Measurements from ENCODE around the gene TACR1. TPM values are rescaled to one million over a fixed set of nuclear protein-coding genes. Genes with fewer than 3 reads are reported as not detected.

The TACR1 gene
- total RNA-seq, 4 donors from 2014 or later: 1.2 to 6.5 (median 2.7) TPM

DNA sequence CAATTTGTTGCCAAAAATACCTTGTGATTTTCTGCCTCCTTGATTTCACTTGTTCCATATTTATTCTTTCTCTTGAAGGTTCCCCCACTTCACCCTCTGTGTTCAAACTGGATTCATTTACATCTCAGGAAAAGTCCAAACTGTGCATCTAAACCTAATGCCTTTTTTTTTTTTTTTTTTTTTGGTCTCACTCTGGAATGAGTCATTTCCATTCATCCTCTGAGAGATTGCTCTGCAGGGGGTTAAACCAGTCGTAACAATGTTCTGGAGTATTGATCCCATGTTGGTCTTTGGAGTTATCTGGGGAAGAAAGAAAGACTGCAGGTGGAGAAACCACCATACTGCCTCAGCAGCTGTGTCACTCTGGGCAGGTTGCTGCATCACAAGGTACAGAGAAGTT lies 119.7 kb downstream of the TACR1 start:
- WGBS: 78% methylated on average over 1 of the region's 1 CpG
- no peak for DNase-seq (ENCODE audit: extremely low spot score)
- TF ChIP-seq POLR2AphosphoS5 (IDR thresholded peaks at IDR 0.05): no peak
- no peak for TF ChIP-seq EP300 (IDR thresholded peaks at IDR 0.05)
- no peak for TF ChIP-seq CTCF (IDR thresholded peaks at IDR 0.05)
- TF ChIP-seq POLR2A (IDR thresholded peaks at IDR 0.05; ENCODE audit: low read depth): no peak
- H3K9me3 ChIP-seq: no peaks in the 10 kb centered on the region
- intact Hi-C loops (cut with DNase I): no loop called here
- H3K27ac ChIP-seq (replicated peaks in 1 of 4): no peak overlapping the region
- H3K36me3 ChIP-seq: no peaks in the 10 kb centered on the region
- no peaks in the 10 kb centered on the region for H3K4me1 ChIP-seq
- H3K27me3 ChIP-seq: no peaks in the 10 kb centered on the region
- H3K4me3 ChIP-seq: no peak overlapping the region

DNA sequence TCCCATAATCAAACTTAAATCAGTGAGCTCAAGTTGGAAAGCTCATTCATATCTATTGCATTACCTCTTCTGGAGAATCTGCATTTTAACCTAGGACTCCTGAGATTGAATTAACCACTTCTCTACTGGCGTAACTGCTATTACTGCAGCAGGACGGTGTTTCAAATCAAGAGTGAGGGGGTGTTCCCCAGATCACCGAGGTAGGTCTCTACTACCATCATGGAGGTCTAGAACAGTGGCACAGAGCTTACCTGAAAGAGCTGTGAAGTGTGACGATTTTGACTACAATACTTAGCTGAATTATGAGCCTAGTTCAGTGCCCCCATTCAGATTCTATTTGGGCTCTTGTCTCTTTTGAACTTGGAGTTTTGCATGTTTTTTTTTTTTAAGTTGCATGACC lies 121.4 kb downstream of the TACR1 start:
- no peaks in the 10 kb centered on the region for H3K9me3 ChIP-seq
- TF ChIP-seq POLR2AphosphoS5 (IDR thresholded peaks at IDR 0.05) (no peak), POLR2A (IDR thresholded peaks at IDR 0.05; ENCODE audit: low read depth) (no peak), EP300 (IDR thresholded peaks at IDR 0.05) (no peak), CTCF (IDR thresholded peaks at IDR 0.05) (no peak)
- H3K4me1 ChIP-seq: no peaks in the 10 kb centered on the region
- WGBS: 95% methylated on average over 4 of the region's 4 CpGs
- intact Hi-C loops (cut with DNase I): no loop called here
- no peak for DNase-seq (ENCODE audit: extremely low spot score)
- no peak overlapping the region for H3K4me3 ChIP-seq
- no peaks in the 10 kb centered on the region for H3K27me3 ChIP-seq
- no peaks in the 10 kb centered on the region for H3K36me3 ChIP-seq
- H3K27ac ChIP-seq (replicated peaks in 1 of 4): no peak overlapping the region

GRCh38 chr2:75076088-75076487 lies 123.2 kb downstream of the TACR1 start:
- Histone ChIP-seq H3K4me3 (no peak overlapping the region), H3K27ac (replicated peaks in 1 of 4) (no peak overlapping the region), H3K36me3 (no peaks in the 10 kb centered on the region), H3K9me3 (no peaks in the 10 kb centered on the region), H3K27me3 (no peaks in the 10 kb centered on the region), H3K4me1 (no peaks in the 10 kb centered on the region)
- TF ChIP-seq POLR2A (IDR thresholded peaks at IDR 0.05; ENCODE audit: low read depth) (no peak), CTCF (IDR thresholded peaks at IDR 0.05) (no peak), EP300 (IDR thresholded peaks at IDR 0.05) (no peak), POLR2AphosphoS5 (IDR thresholded peaks at IDR 0.05) (no peak)
- 80% methylated on average over 2 of the region's 2 CpGs for WGBS
- intact Hi-C loops (cut with DNase I): no loop called here
- DNase-seq (ENCODE audit: extremely low spot score): no peak

DNA sequence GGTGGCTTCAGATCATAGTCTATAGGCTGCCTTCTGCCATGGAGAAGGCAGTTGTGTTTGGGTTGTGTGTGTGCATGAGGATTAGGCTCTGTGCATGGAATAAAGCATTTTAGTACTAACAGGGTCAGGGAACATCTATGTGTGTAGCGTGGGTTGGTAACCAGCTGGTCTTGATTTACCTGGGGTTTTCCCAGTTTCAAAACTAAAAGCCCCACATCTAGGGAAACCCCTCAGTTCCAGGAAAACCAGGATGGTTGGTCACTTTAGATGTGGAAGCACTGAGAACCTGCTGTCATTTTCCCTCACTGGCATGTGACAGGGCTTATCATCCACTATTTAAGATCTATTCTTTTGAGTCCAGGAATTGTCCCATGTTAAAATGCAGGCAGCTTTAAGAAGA lies 124.6 kb downstream of the TACR1 start:
- Histone ChIP-seq H3K4me1 (no peaks in the 10 kb centered on the region), H3K9me3 (no peaks in the 10 kb centered on the region), H3K36me3 (no peaks in the 10 kb centered on the region), H3K4me3 (no peak overlapping the region), H3K27me3 (no peaks in the 10 kb centered on the region), H3K27ac (replicated peaks in 1 of 4) (no peak overlapping the region)
- intact Hi-C loops (cut with DNase I): no loop called here
- DNase-seq (ENCODE audit: extremely low spot score): no peak
- 88% methylated on average over 1 of the region's 1 CpG for WGBS
- no peak for TF ChIP-seq POLR2A (IDR thresholded peaks at IDR 0.05; ENCODE audit: low read depth)
- no peak for TF ChIP-seq CTCF (IDR thresholded peaks at IDR 0.05)
- no peak for TF ChIP-seq EP300 (IDR thresholded peaks at IDR 0.05)
- no peak for TF ChIP-seq POLR2AphosphoS5 (IDR thresholded peaks at IDR 0.05)

- Histone ChIP-seq H3K9me3 (no peaks in the 10 kb centered on the region), H3K27ac (replicated peaks in 1 of 4) (no peak overlapping the region), H3K27me3 (no peaks in the 10 kb centered on the region), H3K4me3 (no peak overlapping the region), H3K36me3 (no peaks in the 10 kb centered on the region), H3K4me1 (no peaks in the 10 kb centered on the region)
- no peak for DNase-seq (ENCODE audit: extremely low spot score)
- WGBS: 71% methylated on average over 1 of the region's 1 CpG
- TF ChIP-seq POLR2A (IDR thresholded peaks at IDR 0.05; ENCODE audit: low read depth): no peak
- no peak for TF ChIP-seq CTCF (IDR thresholded peaks at IDR 0.05)
- TF ChIP-seq EP300 (IDR thresholded peaks at IDR 0.05): no peak
- no peak for TF ChIP-seq POLR2AphosphoS5 (IDR thresholded peaks at IDR 0.05)
- intact Hi-C loops (cut with DNase I): no loop called here
Observed at GRCh38 chr2:75074228-75074627, 125.1 kb downstream of the TACR1 start.
